ENCODE results near the gene WNT3.

- TF ChIP-seq CTCF (conservative IDR thresholded peaks at IDR 0.05; ENCODE audit: low read depth in 2 of 2) (no peak), POLR2AphosphoS5 (IDR thresholded peaks at IDR 0.05; ENCODE audit: low read depth) (no peak), EZH2 (IDR thresholded peaks at IDR 0.05; ENCODE audit: low read depth, unreplicated experiment) (no peak), JUNB (IDR thresholded peaks at IDR 0.05; ENCODE audit: unreplicated experiment) (no peak), EZH2phosphoT487 (IDR thresholded peaks at IDR 0.05; ENCODE audit: unreplicated experiment) (no peak)
- TF ChIP-seq, protein P1, sequence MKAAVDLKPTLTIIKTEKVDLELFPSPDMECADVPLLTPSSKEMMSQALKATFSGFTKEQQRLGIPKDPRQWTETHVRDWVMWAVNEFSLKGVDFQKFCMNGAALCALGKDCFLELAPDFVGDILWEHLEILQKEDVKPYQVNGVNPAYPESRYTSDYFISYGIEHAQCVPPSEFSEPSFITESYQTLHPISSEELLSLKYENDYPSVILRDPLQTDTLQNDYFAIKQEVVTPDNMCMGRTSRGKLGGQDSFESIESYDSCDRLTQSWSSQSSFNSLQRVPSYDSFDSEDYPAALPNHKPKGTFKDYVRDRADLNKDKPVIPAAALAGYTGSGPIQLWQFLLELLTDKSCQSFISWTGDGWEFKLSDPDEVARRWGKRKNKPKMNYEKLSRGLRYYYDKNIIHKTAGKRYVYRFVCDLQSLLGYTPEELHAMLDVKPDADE (IDR thresholded peaks at IDR 0.05), result no peak
- TF ChIP-seq, protein P2, sequence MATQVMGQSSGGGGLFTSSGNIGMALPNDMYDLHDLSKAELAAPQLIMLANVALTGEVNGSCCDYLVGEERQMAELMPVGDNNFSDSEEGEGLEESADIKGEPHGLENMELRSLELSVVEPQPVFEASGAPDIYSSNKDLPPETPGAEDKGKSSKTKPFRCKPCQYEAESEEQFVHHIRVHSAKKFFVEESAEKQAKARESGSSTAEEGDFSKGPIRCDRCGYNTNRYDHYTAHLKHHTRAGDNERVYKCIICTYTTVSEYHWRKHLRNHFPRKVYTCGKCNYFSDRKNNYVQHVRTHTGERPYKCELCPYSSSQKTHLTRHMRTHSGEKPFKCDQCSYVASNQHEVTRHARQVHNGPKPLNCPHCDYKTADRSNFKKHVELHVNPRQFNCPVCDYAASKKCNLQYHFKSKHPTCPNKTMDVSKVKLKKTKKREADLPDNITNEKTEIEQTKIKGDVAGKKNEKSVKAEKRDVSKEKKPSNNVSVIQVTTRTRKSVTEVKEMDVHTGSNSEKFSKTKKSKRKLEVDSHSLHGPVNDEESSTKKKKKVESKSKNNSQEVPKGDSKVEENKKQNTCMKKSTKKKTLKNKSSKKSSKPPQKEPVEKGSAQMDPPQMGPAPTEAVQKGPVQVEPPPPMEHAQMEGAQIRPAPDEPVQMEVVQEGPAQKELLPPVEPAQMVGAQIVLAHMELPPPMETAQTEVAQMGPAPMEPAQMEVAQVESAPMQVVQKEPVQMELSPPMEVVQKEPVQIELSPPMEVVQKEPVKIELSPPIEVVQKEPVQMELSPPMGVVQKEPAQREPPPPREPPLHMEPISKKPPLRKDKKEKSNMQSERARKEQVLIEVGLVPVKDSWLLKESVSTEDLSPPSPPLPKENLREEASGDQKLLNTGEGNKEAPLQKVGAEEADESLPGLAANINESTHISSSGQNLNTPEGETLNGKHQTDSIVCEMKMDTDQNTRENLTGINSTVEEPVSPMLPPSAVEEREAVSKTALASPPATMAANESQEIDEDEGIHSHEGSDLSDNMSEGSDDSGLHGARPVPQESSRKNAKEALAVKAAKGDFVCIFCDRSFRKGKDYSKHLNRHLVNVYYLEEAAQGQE (IDR thresholded peaks at IDR 0.05; ENCODE audit: unreplicated experiment), result no peak
Measured at GRCh38 chr17:46826116-46826515, 7.6 kb upstream of the WNT3 start.
